Upper lobe of left lung (tissue), 6 donors: ENCODE data around the gene EPB41L4B. TPM values are rescaled to one million over a fixed set of nuclear protein-coding genes. Genes with fewer than 3 reads are reported as not detected.

Experiments
- ATAC-seq, 2 donors: fragments of 200-7000 bp; cut with Tn5 transposase; one replicate each; pipeline ENCODE4 v1.9.1; 2022; ENCODE audit warnings: mild to moderate bottlenecking in 2 of 2, moderate library complexity in 2 of 2; ENCODE audit not compliant: low FRiP score in 2 of 2
- DNase-seq, 2 donors: peaks; one replicate each; pipeline ENCODE4 v3.0.0-alpha.2; 2019 to 2020
- H3K27ac ChIP-seq, 4 donors: fragments of 200-600 bp; sonication (generic); one replicate each; pipeline ENCODE4 v1.5.1; 2016 to 2019
- H3K27me3 ChIP-seq, 4 donors: fragments of 200-600 bp; sonication (generic); one replicate each; pipeline ENCODE4 v1.5.1; 2017 to 2019
- H3K36me3 ChIP-seq, 4 donors: fragments of 200-600 bp; sonication (generic); one replicate each; pipeline ENCODE4 v1.5.1; 2016 to 2019
- H3K4me1 ChIP-seq, 4 donors: fragments of 200-600 bp; sonication (generic); one replicate each; pipeline ENCODE4 v1.5.1; 2018 to 2019
- H3K4me3 ChIP-seq, 4 donors: fragments of 200-600 bp; sonication (generic); one replicate each; pipeline ENCODE4 v1.5.1; 2017 to 2019; ENCODE audit warnings: mild to moderate bottlenecking in 2 of 4, moderate library complexity in 1 of 4
- H3K9me3 ChIP-seq, 4 donors: fragments of 200-600 bp; sonication (generic); one replicate each; pipeline ENCODE4 v1.5.1; 2018 to 2019
- EP300 ChIP-seq, 4 donors: sonication (generic); formaldehyde crosslinking; IDR thresholded peaks; one replicate each; pipeline ENCODE4 v1.5.1; 2017; ENCODE audit warnings: antibody characterized with exemption in 4 of 4, control low read depth in 2 of 4
- POLR2A ChIP-seq, 4 donors: fragments of 450-650 bp; IDR thresholded peaks; one replicate each; pipeline ENCODE4 v1.5.1; 2016 to 2017; ENCODE audit warnings: antibody characterized with exemption in 4 of 4, mild to moderate bottlenecking in 2 of 4
- POLR2AphosphoS5 ChIP-seq, 2 donors: sonication (generic); formaldehyde crosslinking; IDR thresholded peaks; one replicate each; pipeline ENCODE4 v1.5.1; 2017; ENCODE audit warnings: antibody characterized with exemption in 2 of 2
- WGBS, 2 donors: methylation state at CpG; one replicate each; pipeline ENCODE4 v1.1.5; 2017 to 2018; 5-methylcytosine and 5-hydroxymethylcytosine counted together
- total RNA-seq, 6 donors: library from RNA; depleted of rRNA in 4 of 6; stranded (reverse); fragments of >200 nt in 4 of 6; gene quantifications; one replicate each; pipeline versions ENCODE4 v1.1.0 to v1.2.1, GENCODE V29; 2016 to 2021
- TF ChIP-seq, protein P1 (sequence below), 6 experiments: fragments of 450-650 bp in 4 of 6; fragments of 200-600 bp in 2 of 6; sonication (generic) in 2 of 6; IDR thresholded peaks; one replicate each; pipeline ENCODE4 v1.5.1; 2016 to 2019; ENCODE audit warnings: antibody characterized with exemption in 6 of 6
- donor health status: DM: no; HTN: no; CAD: no; lungs with moderate emphysema.
- donor health status: DM: no; HTN: yes; CAD: no; lungs with severe emphysema.

Gene EPB41L4B
- total RNA-seq, 6 donors from 2014 or later = 8.3 to 28.0 (median 10.9) TPM

DNA sequence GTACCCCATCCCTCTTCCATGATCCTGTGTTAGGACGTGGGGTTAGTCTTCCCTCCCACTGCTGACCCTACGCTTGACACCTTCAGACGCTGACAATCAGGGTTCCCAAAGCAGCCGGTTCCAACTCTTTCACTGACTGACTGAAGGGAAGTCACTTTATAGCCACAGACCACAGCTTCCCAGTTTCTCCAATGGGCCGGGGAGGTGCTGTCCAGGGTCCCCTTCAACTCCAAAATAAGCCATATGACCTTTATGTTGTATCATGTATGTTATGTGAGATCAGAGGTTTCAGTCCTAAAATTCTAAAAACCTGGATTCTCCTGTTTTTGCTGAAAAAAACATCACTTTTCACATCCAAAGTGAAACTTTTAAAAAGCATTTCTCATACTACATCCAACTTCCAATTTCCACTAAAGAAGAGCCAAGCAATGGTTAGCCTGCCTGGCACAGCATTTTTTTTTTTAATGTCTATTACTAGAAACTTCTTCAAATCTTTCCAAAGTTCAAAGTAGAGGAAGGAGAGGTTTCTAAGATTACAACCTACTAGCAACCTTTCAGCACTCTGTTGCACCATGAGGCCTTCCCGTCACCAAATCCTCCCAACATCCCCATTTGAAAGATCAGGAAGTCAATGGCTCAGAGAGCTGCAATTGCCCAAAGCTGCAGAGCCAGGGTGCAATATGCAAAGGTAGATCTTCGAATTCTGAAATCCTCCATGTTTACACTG, 5.2 kb downstream of the EPB41L4B start:
- Histone ChIP-seq H3K36me3 (no peaks in the 10 kb centered on the region), H3K27me3 (peaks cover 0 to 12% (median 6%) of the 10 kb centered on the region in 4 donors), H3K4me1 (peaks cover 5 to 25% (median 20%) of the 10 kb centered on the region in 4 donors), H3K27ac (peak overlapping the region in 1 of 4 donors; percentile 54), H3K9me3 (no peaks in the 10 kb centered on the region), H3K4me3 (no peak overlapping the region)
- ATAC-seq (no peak), DNase-seq (no peak)
- WGBS, 2 donors = 42 to 58% methylated on average over 7 of the region's 7 CpGs
- TF ChIP-seq POLR2AphosphoS5 (IDR thresholded peaks at IDR 0.05) (no peak), POLR2A (IDR thresholded peaks at IDR 0.05) (no peak), EP300 (IDR thresholded peaks at IDR 0.05) (no peak)
- TF ChIP-seq, protein P1, sequence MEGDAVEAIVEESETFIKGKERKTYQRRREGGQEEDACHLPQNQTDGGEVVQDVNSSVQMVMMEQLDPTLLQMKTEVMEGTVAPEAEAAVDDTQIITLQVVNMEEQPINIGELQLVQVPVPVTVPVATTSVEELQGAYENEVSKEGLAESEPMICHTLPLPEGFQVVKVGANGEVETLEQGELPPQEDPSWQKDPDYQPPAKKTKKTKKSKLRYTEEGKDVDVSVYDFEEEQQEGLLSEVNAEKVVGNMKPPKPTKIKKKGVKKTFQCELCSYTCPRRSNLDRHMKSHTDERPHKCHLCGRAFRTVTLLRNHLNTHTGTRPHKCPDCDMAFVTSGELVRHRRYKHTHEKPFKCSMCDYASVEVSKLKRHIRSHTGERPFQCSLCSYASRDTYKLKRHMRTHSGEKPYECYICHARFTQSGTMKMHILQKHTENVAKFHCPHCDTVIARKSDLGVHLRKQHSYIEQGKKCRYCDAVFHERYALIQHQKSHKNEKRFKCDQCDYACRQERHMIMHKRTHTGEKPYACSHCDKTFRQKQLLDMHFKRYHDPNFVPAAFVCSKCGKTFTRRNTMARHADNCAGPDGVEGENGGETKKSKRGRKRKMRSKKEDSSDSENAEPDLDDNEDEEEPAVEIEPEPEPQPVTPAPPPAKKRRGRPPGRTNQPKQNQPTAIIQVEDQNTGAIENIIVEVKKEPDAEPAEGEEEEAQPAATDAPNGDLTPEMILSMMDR (IDR thresholded peaks at IDR 0.05) = no peak

DNA sequence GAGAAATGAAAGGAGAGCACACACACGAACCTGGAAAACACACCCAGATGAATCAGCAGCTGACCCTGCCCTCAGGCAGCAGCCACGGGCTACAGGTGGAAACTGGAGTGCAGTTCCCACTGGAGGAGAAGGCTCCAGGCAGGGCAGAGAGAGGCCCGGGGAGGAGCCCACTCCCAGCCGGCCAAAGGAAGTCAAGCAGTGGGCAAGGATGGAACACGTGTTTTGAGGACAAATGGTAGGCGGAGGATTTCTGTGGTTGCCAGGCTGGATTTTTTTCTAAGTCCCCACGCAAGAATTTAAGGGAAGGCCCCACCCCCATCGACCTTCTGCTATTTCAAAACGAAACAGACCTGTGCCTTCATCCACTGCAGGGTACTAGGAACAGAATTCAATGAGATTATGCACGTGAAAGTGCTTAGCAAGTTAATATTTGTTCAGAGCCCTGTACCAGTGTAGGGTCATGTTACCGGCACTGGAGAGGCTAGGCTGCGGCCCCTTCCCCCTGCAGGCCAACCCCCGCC, 6.8 kb downstream of the EPB41L4B start:
- Histone ChIP-seq H3K27me3 (peaks cover 0 to 2% (median under 1%) of the 10 kb centered on the region in 4 donors), H3K27ac (peak overlapping the region in 2 of 4 donors; percentile 42 to 52)
- WGBS, 2 donors = 33 to 41% methylated on average over 13 of the region's 13 CpGs

DNA sequence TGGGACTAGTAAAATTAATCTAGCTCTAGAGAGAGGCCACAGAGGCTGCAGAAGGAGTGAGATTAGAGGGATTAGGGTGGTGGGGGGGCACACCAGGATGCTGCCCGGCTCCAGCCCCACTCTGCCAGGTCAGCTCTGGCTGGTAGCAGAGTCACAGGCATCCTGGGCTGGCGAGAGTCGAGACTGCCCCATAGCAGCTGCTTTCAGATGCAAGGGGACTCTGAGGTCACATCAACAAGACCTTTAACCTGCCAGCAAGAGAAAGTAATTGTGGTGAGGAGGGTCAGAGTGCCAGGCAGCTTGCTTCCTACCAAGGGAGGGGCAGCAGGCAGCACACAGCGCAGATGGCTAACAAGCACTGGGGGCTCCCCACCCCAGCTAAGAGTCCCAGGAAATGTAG, 7.5 kb downstream of the EPB41L4B start:
- DNase-seq (no peak), ATAC-seq (no peak)
- H3K4me1 ChIP-seq = peaks cover 0 to 16% (median 9%) of the 10 kb centered on the region in 4 donors
- no peaks in the 10 kb centered on the region for H3K9me3 ChIP-seq
- H3K36me3 ChIP-seq = no peaks in the 10 kb centered on the region
- H3K27ac ChIP-seq = no peak overlapping the region
- no peaks in the 10 kb centered on the region for H3K27me3 ChIP-seq
- H3K4me3 ChIP-seq = no peak overlapping the region
- WGBS, 2 donors = 61 to 68% methylated on average over 4 of the region's 4 CpGs
- no peak for TF ChIP-seq EP300 (IDR thresholded peaks at IDR 0.05)
- TF ChIP-seq POLR2AphosphoS5 (IDR thresholded peaks at IDR 0.05) = no peak
- TF ChIP-seq, protein P1 (IDR thresholded peaks at IDR 0.05) = no peak

More for the DNA sequence above, 6.8 kb downstream of the EPB41L4B start:
- Histone ChIP-seq H3K4me1 (peaks cover 0 to 19% (median 10%) of the 10 kb centered on the region in 4 donors), H3K9me3 (no peaks in the 10 kb centered on the region), H3K4me3 (no peak overlapping the region), H3K36me3 (no peaks in the 10 kb centered on the region)
- TF ChIP-seq POLR2AphosphoS5 (IDR thresholded peaks at IDR 0.05) (no peak), EP300 (IDR thresholded peaks at IDR 0.05) (peak in 1 of 4 donors; percentile 32)
- ATAC-seq = peak in 1 of 2 donors; percentile 64
- peak; percentile 38 to 54 for DNase-seq

DNA sequence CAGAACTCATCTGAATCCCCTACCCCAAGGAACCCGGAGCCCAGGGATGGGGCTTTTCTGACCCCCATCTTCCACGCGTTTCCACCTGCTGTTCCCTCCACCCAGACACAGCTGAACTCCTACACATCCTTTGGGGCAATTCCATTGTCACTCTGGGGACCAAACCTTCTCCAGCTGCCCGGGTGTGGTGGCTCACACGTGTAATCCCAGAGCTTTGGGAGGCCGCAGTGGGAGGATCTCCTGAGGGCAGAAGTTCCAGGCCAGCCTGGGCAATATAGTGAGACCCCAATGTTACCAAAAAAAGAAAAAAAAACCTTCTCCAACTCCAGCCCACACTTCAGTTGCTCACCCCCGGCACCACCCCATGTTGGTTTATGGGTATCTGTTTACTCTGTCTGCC, 8.1 kb downstream of the EPB41L4B start:
- Histone ChIP-seq H3K27ac (no peak overlapping the region), H3K27me3 (no peaks in the 10 kb centered on the region), H3K9me3 (no peaks in the 10 kb centered on the region), H3K4me3 (no peak overlapping the region), H3K4me1 (peaks cover 0 to 16% (median 9%) of the 10 kb centered on the region in 4 donors), H3K36me3 (no peaks in the 10 kb centered on the region)
- WGBS, 2 donors = 64 to 73% methylated on average over 7 of the region's 7 CpGs
- no peak for TF ChIP-seq POLR2AphosphoS5 (IDR thresholded peaks at IDR 0.05)
- no peak for TF ChIP-seq EP300 (IDR thresholded peaks at IDR 0.05)
- no peak for TF ChIP-seq POLR2A (IDR thresholded peaks at IDR 0.05)
- TF ChIP-seq, protein P1 (IDR thresholded peaks at IDR 0.05) = no peak
- DNase-seq (no peak), ATAC-seq (no peak)

DNA sequence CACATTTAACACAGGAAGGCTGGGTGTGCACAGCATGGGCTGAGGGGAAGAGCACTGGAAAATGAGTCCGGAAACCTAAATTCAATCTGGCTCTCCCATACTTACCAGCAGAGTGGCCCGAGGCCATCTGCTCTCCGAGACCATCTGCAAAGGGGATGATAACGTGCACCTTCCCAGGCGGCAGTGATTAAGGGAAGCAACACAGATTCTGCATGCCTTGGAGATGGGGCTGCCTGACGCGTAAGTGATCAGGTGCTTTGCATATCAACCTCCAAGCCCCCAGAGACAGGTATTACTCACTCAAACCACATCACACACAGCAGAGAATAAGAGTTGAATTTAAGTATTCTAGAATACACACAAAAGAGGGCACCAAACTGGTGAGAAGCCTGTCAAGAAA, 9.1 kb downstream of the EPB41L4B start:
- ATAC-seq = no peak
- Histone ChIP-seq H3K4me1 (peaks cover 0 to 15% (median 9%) of the 10 kb centered on the region in 4 donors), H3K27me3 (no peaks in the 10 kb centered on the region), H3K27ac (no peak overlapping the region), H3K36me3 (no peaks in the 10 kb centered on the region), H3K4me3 (no peak overlapping the region), H3K9me3 (no peaks in the 10 kb centered on the region)
- no peak for DNase-seq
- 76 to 78% methylated on average over 7 of the region's 7 CpGs for WGBS, 2 donors
- TF ChIP-seq, protein P1 (IDR thresholded peaks at IDR 0.05) = no peak
- TF ChIP-seq POLR2A (IDR thresholded peaks at IDR 0.05) (no peak), EP300 (IDR thresholded peaks at IDR 0.05) (no peak), POLR2AphosphoS5 (IDR thresholded peaks at IDR 0.05) (no peak)
